Esophagus mucosa (tissue), 1 donor: ENCODE data around the gene RAB3GAP2. TPM values are rescaled to one million over a fixed set of nuclear protein-coding genes. Genes with fewer than 3 reads are reported as not detected.
A peak's percentile ranks its signal among the peaks of the same experiment; 100 is the strongest.
"Not testable (repeated sequence)": the region's sequence is repeated elsewhere in the genome, so short reads cannot be mapped to it uniquely, and the experiment has no call there.

Experiments used
- ATAC-seq: fragments of 200-7000 bp; cut with Tn5 transposase; one replicate; pipeline ENCODE4 v1.9.1; 2020
- total RNA-seq: library from RNA; stranded (reverse); gene quantifications from one replicate; pipeline ENCODE4 v1.2.4, GENCODE V29; 2023
- donor health status: DM: yes; HTN: yes; CAD: no.

RAB3GAP2 gene
- total RNA-seq, 1 donor from 2014 or later: 25.1 TPM

DNA sequence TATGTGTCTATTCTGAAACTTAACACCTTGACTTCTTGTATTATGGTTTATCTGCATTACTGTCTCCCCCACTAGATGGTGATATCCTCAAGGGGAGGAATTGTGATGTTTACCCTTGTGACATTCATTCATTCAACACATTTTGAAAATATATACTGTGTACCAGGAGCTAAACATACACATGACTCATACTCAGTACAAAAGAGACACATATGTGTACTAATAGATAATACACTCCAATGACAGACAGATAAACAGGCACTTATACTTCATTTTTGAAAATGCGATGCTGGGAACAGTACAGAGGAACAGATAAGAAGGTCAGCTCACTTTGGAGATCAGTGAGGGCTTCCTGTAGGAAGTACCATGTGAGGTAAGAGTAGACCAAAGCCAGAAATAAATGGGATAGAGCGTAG is 8.9 kb upstream of the RAB3GAP2 start:
- ATAC-seq: peak; percentile 79

DNA sequence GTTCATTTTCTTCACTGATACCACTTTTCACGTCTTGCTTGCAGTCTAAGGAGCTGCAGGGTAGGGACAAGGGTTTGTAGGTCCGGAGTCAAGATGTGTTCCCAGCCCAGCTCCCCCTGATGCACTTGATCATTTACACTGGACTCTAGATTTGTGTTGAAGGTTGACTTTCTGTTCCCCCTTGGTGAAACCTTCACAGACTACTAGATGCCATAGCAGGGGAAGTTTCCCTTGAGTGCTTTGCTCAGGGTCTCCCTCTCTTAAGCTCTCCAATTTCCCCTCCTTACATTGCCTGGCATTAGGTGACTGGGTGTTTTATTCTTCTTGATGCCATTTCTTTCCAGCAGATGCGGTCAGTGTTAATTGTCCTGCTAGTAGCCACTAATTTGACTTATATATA is 8.0 kb upstream of the RAB3GAP2 start:
- no peak for ATAC-seq

DNA sequence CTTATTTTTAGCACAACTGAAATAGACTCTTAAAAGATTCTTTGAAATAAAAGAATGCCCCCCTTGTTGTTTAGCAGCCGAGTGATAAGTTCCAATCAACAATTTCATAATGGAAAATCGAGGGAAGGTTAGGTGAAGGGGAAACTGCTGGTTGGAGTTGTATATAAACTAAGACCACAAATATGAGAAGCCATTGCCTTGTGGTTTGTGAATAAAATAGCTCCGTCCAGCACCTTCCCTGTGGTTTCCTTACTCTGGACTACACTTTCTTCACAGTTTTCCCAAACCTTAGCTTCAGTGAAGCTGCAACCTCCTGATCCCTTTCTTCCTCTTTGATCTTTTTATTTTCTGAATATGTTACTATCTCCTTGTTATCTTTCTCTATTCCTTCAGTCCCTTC is 6.7 kb upstream of the RAB3GAP2 start:
- no peak for ATAC-seq

DNA sequence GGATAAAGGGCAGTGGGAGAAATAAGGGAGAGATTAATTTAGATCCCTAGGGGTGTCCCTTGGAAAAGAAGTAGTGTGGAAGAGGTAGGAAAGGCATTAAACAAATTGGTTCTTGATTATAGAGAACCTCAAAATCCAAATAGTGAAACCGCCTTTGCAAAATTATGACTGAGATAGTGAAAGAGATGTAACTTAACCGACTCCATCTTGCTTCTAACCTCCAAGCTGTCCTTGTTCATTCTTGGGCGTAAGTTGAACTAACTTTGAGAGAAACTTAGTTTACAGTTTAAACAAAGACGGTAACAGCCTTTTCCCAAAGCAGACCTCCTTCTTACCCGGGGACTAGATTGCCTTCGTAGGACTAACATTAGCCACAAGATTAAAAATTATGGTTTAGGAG is 3.2 kb upstream of the RAB3GAP2 start:
- ATAC-seq: no peak

DNA sequence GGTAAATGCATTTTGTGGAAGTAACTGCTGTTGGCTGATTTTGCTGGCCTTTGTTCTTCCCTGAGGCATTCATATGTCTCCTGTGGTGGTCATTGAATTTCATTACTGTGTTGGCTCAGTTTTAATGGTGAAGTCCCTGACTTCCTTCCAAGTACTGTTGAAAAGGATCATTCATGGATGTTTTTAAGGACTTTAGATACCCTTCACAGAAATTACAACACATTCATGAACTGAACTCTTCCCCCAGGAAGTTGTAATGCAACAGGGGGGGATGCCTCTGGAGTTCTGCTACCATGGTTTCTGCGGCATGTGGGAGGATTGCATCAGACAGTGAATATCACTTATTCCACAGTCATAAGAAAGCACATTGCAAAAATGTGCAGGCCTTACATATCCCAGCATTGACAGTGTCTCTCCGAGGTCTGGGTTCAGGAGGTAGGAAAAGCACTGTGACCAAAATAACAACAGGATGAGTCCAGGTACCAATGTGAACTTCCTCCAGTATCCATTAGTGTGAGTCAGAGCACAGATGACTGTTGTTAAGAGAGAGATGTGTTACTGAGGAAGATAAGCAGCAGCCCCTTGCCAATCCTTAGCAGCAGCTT is 2.1 kb upstream of the RAB3GAP2 start:
- ATAC-seq: no peak

DNA sequence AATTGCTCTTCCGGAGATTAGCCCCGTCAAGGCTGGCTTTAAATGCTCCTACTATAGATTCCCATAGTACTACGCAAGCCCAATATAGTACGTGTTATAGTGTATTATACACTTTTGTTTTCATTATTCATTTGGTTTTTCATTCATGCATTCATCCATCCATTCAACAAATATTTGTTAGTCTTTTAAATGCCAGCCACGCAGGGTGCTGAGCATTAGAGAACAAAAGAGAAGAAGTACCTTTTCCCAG is 513 bp upstream of the RAB3GAP2 start:
- no peak for ATAC-seq

DNA sequence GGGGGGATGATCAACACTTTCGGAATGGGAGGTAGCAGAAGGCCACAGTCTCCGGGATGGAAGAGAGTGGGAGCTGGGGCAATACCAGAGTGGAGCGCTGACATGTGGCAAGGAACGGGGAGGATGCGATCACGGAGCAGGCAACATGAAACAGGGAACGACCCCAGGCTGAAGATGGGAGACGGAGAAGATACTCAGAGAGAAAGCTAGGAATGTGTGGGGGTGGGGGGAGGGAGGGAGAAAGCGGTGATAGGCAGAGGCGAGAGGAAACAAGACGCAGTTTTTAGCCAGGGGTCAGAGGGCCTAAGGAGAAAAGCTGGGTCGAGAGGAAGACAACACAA is 577 bp downstream of the RAB3GAP2 start:
- peak; percentile 2 for ATAC-seq

DNA sequence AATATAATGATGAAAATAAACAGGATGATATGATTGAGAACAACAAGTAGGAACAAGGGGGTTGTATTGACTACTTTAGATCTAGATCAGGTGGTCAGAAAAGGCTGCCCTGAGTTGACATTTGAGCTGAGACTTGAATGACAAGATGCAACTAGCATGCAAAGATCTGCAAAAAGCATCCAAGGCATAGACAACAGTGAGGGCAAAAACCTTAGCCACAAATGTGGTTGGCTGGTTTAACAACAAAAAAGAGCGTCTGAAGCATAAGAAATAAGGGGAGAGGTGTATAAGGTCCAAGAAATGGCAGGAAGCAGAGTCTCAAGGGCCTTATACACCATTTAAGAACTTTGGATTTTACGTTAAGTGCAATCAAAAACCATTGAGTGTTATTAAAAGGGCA is 3.2 kb downstream of the RAB3GAP2 start:
- ATAC-seq: no peak

DNA sequence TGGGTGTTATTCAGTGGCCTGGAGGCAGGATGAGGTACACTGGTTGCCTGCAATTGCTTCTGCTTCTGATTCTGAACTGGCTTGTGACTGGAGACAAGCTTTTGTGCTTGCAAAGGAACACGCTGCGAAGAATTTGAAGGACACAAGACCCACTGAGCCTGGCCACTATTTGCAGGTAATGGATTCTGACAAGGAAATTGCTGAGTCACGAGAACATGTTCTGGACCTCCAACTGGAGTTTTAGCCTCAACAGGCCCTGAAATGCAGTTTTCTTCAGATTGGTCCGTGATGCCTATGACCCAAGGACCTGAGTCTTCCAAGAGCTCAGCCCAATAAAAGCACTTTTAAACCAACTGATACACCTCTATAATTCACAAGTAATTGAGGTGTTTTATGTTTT is 4.6 kb downstream of the RAB3GAP2 start:
- no peak for ATAC-seq

DNA sequence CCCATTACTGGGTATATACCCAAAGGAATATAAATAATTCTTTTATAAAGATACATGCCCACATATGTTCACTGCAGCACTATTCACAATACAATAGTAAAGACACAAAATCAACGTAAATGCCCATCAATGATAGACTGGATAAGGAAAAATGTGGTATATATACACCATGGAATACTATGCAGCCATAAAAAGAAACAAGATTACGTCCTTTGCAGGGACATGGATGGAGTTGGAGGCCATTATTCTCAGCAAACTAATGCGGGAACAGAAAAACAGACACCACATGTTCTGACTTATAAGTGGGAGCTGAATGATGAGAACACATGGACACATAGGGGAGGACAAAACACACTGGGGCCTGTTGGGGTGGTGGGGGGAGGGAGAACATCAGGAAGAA is 12.0 kb downstream of the RAB3GAP2 start:
- ATAC-seq: not testable (repeated sequence)

DNA sequence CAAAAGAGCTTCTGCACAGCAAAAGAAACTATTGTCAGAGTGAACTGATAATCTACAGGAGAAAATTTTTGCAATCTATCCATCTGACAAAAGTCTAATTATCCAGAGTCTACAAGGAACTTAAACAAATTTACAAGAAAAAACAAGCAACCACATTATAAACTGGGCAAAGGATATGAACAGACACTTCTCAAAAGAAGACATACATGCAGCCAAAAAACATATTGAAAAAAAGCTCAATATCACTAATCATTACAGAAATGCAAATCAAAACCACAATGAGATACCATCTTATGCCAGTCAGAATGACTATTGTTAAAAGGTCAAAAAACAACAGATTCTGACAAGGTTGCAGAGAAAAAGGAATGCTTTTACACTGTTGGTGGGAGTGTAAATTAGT is 12.5 kb downstream of the RAB3GAP2 start:
- ATAC-seq: not testable (repeated sequence)

DNA sequence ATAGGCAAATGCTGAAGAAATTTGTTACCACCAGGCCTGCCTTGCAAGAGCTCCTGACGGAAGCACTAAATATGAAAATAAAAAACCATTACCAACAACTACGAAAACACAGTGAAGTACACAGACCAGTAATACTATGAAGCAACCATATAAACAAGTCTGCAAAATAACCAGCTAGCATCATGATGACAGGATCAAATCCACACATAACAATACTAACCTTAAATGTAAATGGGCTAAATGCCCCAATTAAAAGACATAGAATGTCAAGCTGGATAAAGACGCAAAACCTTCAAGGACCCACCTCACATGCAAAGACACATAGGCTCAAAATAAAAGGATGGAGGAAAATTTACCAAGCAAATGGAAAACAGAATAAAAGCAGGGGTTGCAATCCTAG is 16.1 kb downstream of the RAB3GAP2 start:
- not testable (repeated sequence) for ATAC-seq

DNA sequence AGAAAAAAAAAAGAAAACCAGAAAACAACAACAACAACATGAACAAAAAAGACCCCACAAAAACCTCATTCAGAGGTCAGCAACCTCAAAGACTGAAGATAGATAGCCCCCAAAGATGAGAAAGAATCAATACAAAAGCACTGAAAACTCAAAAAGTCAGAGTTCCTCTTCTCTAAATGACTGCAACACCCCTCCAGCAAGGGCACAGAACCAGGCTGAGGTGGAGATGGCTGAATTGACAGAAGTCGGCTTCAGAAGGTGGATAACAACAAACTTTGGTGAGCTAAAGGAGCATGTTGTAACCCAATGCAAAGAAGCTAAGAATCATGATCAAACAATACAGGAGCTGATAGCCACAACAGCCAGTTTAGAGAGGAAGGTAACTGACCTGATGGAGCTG is 17.0 kb downstream of the RAB3GAP2 start:
- ATAC-seq: no peak

DNA sequence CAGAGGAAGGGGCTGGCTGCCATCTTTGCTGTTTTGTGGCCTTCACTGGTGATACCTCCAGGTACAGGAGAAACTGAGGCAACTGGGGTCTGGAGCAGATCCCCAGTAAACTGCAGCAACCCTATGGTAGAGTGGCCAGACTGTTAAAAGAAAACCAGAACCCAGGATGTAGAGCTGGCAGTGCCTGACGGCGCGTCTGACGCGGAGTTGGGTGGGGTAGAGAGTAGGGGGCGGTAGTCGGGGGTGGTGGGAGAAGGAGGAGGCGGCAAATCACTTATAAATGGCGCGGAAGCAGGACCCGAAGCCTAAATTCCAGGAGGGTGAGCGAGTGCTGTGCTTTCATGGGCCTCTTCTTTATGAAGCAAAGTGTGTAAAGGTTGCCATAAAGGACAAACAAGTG is 19.0 kb downstream of the RAB3GAP2 start:
- peak; percentile 78 for ATAC-seq

DNA sequence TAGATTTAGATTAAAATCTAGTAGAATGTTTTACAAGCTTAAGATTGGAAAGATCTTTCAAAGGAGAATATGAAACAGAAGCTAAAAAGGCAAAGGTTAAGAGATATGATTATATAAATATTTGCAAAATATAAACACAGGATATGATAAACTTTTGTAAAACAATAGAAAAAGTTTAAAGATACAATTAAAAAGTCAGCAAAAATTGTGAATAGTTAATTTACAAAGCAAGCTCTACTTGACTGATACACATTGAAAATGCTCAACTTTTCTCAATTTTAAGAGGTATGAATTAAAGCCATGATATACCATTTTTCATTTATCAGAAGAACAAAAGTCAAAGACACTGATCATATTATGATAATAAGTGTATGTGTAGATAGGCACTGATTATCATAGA is 21.0 kb downstream of the RAB3GAP2 start:
- no peak for ATAC-seq

DNA sequence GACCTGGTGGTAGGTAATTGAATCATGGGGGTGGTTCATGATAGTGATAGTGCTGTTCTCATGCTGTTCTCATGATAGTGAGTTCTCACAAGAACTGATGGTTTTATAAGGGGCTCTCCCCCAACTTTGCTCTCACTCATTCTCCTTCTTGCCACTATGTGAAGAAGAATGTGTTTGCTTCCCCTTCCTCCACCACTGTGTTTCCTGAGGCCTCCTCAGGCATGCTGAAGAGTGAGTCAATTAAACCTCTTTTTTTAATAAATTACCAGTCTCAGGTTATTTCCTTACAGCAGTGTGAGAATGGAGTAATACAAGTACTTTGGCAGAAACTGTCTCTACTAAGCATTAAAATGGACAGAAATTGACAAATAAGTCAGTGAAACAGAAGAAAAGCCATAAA is 21.6 kb downstream of the RAB3GAP2 start:
- no peak for ATAC-seq

DNA sequence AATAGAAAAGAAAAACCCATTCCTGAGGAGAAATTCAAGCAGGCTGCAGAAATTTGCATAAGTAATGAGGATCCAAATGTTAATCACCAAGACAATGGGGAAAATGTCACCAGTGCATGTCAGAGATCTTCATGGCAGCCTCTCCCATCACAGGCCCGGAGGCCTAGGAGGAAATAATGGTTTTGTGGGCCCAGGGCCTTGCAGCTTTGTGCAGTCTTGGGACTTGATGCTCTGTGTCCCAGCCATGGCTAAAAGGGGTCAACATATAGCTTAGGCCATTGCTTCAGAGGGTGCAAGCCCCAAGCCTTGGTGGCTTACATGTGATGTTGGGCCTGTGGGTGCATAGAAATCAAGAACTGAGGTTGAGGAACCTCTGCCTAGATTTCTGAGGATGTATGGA is 22.7 kb downstream of the RAB3GAP2 start:
- ATAC-seq: no peak

DNA sequence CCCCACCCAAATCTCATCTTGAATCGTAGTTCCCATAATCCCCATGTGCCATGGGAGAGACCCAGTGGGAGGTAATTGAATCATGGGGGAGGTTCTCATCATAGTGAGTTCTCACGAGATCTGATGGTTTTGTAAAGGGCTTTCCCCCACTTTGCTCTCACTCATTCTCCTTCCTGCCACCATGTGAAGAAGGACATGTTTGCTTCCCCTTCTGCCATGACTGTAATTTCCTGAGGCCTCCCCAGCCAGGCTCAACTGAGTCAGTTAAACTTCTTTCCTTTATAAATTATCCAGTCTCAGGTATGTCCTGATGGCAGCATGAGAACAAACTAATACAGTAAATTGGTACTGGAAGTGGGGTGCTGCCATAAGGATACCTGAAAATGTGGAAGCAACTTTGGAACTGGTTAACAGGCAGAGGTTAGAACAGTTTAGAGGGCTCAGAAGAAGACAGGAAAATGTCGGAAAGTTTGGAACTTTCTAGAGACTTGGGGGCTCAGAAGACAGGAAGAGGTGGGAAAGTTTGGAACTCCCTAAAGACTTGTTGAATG is 23.5 kb downstream of the RAB3GAP2 start:
- not testable (repeated sequence) for ATAC-seq

DNA sequence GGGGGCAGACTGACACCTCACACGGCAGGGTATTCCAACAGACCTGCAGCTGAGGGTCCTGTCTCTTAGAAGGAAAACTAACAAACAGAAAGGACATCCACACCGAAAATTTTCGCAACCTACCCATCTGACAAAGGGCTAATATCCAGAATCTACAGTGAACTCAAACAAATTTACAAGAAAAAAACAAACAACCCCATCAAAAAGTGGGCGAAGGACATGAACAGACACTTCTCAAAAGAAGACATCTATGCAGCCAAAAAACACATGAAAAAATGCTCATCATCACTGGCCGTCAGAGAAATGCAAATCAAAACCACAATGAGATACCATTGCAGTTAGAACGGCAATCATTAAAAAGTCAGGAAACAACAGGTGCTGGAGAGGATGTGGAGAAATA is 26.4 kb downstream of the RAB3GAP2 start:
- ATAC-seq: not testable (repeated sequence)

DNA sequence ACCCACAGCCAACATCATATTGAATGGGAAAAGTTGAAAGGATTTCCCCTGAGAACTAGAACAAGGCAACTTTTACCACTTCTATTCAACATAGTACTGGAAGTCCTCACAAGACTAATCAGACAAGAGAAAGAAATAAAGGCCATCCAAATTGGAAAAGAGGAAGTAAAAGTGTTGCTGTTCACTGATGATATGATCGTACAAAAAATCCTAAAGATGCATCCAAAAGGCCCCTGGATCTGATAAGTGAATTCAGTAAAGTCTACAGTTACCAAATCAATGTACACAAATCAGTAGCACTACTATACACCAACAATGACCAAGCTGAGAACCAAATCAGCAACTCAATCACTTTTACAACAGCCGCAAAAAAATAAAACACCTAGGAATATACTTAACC is 28.3 kb downstream of the RAB3GAP2 start:
- ATAC-seq: no peak

DNA sequence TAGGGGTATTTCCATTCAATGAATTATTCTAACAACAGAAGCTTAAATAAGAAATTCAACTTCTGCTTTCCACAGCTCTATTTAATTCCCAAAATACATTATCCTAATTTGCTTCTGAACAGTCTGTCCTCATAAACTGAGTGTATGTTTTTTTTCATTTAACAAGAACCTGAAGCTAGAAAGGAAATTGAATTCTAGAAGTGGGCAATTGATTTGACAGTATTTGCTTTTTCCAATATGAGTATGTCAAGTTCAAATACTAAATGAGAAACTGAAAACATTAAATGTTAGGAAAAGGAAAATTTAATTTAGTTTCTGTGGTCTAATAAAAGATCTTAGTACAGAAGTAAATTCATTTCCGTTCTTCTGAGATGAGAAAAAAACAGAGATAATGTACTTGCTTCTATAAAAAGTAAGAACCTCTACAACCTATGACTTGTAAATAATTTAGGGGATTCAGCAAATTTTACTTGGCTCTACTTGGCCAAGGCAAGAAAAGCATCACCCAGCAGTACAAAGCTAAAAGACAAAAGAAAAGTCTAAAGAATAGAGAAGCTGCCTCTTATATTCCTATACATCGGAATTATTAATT is 31.1 kb downstream of the RAB3GAP2 start:
- no peak for ATAC-seq

DNA sequence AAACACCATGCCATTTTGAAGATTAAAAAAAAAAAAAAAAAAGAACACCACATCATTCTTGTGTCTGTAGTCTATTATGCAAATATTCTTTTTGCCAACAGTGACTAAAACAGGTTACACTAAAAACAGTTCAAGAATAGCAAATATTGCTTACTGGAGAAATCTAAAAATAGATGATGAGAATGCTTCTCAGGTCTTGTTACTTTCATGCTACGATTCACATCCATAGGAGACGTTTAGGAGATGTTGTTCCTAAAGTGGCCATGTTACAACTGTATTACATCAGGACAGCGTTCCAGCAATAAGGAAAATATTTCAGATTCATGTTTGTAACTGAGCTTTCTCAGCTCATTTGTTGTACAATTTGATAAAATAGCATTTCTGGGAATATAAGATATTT is 32.3 kb downstream of the RAB3GAP2 start:
- no peak for ATAC-seq

DNA sequence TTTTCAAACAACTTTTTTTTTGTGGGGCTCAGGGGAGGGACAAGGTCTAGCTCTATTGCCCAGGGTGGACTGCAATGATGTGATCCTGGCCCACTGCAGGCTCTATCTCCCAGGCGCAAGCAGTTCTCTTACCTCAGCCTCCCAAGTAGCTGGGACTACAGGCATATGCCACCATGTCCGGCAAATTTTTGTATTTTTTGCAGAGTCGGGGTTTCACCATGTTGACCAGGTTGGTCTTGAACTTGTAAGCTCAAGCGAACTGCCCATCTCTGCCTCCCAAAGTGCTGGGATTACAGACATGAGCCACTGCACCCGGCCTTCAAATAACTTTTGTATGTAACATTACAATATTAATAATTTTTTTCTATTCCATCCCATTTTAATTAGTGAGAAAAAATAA is 33.0 kb downstream of the RAB3GAP2 start:
- no peak for ATAC-seq

DNA sequence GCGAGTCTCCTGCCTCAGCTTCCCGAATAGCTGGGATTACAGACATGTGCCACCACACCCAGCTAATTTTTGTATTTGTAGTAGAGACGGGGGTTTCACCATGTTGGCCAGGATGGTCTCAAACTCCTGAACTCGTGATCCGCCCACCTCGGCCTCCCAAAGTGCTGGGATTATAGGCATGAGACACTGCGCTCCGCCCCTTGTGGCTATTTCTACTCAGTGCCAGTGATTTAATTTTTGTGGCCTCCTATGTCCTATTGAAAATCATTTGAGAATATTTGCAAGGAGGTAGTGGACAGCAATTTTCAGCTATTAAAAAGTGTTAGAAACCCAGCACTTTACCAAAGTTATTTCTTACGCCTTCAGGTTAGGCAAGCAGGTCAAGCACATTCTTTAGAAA is 36.0 kb downstream of the RAB3GAP2 start:
- ATAC-seq: not testable (repeated sequence)

DNA sequence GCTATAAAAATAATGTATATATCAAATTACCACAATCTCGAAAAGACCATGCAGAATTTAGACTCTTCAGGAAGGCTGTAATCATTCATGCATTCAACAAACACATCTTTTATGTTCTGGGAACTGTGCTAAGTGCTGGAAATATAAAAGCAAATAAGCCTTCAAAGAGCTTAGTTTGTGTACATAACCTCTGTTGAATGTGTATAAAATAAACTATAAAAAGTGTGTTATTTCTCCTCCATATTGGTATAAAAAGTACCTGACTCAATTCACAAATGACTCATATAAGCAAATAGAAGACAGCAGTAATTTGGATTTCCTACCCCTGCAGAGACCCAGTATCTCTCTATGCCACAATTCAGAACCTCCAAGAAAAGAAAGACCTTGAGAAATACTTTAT is 36.8 kb downstream of the RAB3GAP2 start:
- no peak for ATAC-seq
